Lower lobe of right lung (tissue), 2 donors: ENCODE data around the gene SACS. TPM values are rescaled to one million over a fixed set of nuclear protein-coding genes. Genes with fewer than 3 reads are reported as not detected.
"Not testable (repeated sequence)": the region's sequence is repeated elsewhere in the genome, so short reads cannot be mapped to it uniquely, and the experiment has no call there.

ENCODE experiments used
- ATAC-seq, 2 donors: fragments of 200-7000 bp; cut with Tn5 transposase; one replicate each; pipeline ENCODE4 v1.9.1; 2020 to 2022; ENCODE audit warnings: mild to moderate bottlenecking in 2 of 2, moderate library complexity in 2 of 2
- DNase-seq: peaks from one replicate; pipeline ENCODE4 v3.0.0-alpha.2; 2020
- H3K27ac ChIP-seq: fragments of 200-600 bp; one replicate; pipeline ENCODE4 v1.8.0; 2022
- H3K27me3 ChIP-seq: fragments of 200-600 bp; one replicate; pipeline ENCODE4 v1.8.0; 2022; ENCODE audit warnings: low read depth
- H3K36me3 ChIP-seq: fragments of 200-600 bp; one replicate; pipeline ENCODE4 v1.8.0; 2022; ENCODE audit warnings: mild to moderate bottlenecking
- H3K4me1 ChIP-seq: fragments of 200-600 bp; one replicate; pipeline ENCODE4 v1.8.0; 2022
- H3K4me3 ChIP-seq: fragments of 200-600 bp; one replicate; pipeline ENCODE4 v1.8.0; 2022; ENCODE audit warnings: mild to moderate bottlenecking
- H3K9me3 ChIP-seq: fragments of 200-600 bp; one replicate; pipeline ENCODE4 v1.8.0; 2022
- CTCF ChIP-seq: fragments of 200-600 bp; IDR thresholded peaks from one replicate; pipeline ENCODE4 v1.8.0; 2022; ENCODE audit warnings: antibody characterized with exemption, mild to moderate bottlenecking
- intact Hi-C: fragments of 100-400 bp; cut with DNase I; formaldehyde crosslinking; loops from one replicate; pipeline ENCODE4 v1.11.0; 2022
- total RNA-seq: library from RNA; stranded (reverse); fragmentation: NEBNext Ultra II Directional; extraction: Animal tissue kit (Norgen Biotek cat#: 25700); gene quantifications from one replicate; pipeline ENCODE4 v1.2.1, GENCODE V29; 2021
- donor health status: DM: no; HTN: yes; CAD: no; lungs with severe emphysema.

The SACS gene
- total RNA-seq, 1 donor from 2014 or later = 6.7 TPM

GRCh38 chr13:23322353-23323336 is 110.9 kb downstream of the SACS start:
- Histone ChIP-seq H3K4me1 (peaks cover 17% of the 10 kb centered on the region), H3K36me3 (no peaks in the 10 kb centered on the region), H3K4me3 (no peak overlapping the region), H3K27me3 (no peaks in the 10 kb centered on the region), H3K27ac (peak overlapping the region; percentile 20), H3K9me3 (no peaks in the 10 kb centered on the region)
- ATAC-seq = no peak
- no peak for TF ChIP-seq CTCF
- intact Hi-C loops = no loop called here
- DNase-seq = no peak

GRCh38 chr13:23321535-23322241 is 111.8 kb downstream of the SACS start:
- intact Hi-C loops = no loop called here
- peaks cover 17% of the 10 kb centered on the region for H3K4me1 ChIP-seq
- H3K36me3 ChIP-seq = no peaks in the 10 kb centered on the region
- DNase-seq (no peak), ATAC-seq (peak; percentile 61)
- H3K9me3 ChIP-seq = no peaks in the 10 kb centered on the region
- H3K4me3 ChIP-seq = peak overlapping the region; percentile 31
- H3K27ac ChIP-seq = peak overlapping the region; percentile 20
- no peaks in the 10 kb centered on the region for H3K27me3 ChIP-seq
- no peak for TF ChIP-seq CTCF

- intact Hi-C loops = no loop called here
- H3K36me3 ChIP-seq = no peaks in the 10 kb centered on the region
Measured at GRCh38 chr13:23320926-23321534, 112.5 kb downstream of the SACS start.

GRCh38 chr13:23319883-23320224 is 113.6 kb downstream of the SACS start:
- Histone ChIP-seq H3K36me3 (no peaks in the 10 kb centered on the region), H3K4me1 (peaks cover 17% of the 10 kb centered on the region), H3K27ac (no peak overlapping the region), H3K27me3 (no peaks in the 10 kb centered on the region), H3K9me3 (no peaks in the 10 kb centered on the region), H3K4me3 (no peak overlapping the region)
- TF ChIP-seq CTCF = no peak
- intact Hi-C loops = no loop called here
- ATAC-seq (no peak), DNase-seq (no peak)

More at GRCh38 chr13:23320926-23321534, 112.5 kb downstream of the SACS start:
- no peaks in the 10 kb centered on the region for H3K9me3 ChIP-seq
- H3K4me3 ChIP-seq = peak overlapping the region; percentile 31
- TF ChIP-seq CTCF = no peak
- DNase-seq (no peak), ATAC-seq (no peak)
- no peaks in the 10 kb centered on the region for H3K27me3 ChIP-seq
- H3K4me1 ChIP-seq = peaks cover 17% of the 10 kb centered on the region
- H3K27ac ChIP-seq = peak overlapping the region; percentile 20

- DNase-seq, intact Hi-C loops, H3K9me3 ChIP-seq, H3K4me1 ChIP-seq, H3K36me3 ChIP-seq, ATAC-seq, H3K27ac ChIP-seq, H3K4me3 ChIP-seq, H3K27me3 ChIP-seq: not testable (repeated sequence)
Measured at GRCh38 chr13:23314837-23315236, 118.7 kb downstream of the SACS start.
